SK-N-SH (cell line): ENCODE measurements around the gene PIH1D1. TPM values are rescaled to one million over a fixed set of nuclear protein-coding genes. Genes with fewer than 3 reads are reported as not detected.

Source experiments
- CTCF ChIA-PET: fragments of 300-600, 350-600 bp; formaldehyde crosslinking; extraction: SDS; loops from one replicate; lab custom pipeline; 2021; lab: Yijun Ruan, JAX
- POLR2A ChIA-PET: fragments of 350-600 bp; sonication (Branson Sonifier 250); formaldehyde crosslinking; extraction: SDS; loops from one replicate; lab custom pipeline; 2020; ENCODE audit warnings: antibody characterized with exemption, inconsistent platforms; lab: Yijun Ruan, JAX
- DNase-seq: peaks from one replicate; pipeline ENCODE4 v3.0.0; 2012
- H2AFZ ChIP-seq: fragments of 200-600 bp; sonication (generic); 2 replicates; pipeline ENCODE4 v1.8.1; 2016; ENCODE audit warnings: antibody characterized with exemption, mild to moderate bottlenecking, low read depth
- H3F3A ChIP-seq: fragments of 200-600 bp; sonication (generic); replicated peaks from 2 replicates; pipeline ENCODE3; 2016; ENCODE audit warnings: antibody characterized with exemption, mild to moderate bottlenecking; ENCODE audit not compliant: insufficient read depth
- H3K27ac ChIP-seq, 2 experiments: fragments of 200-500 bp in 1 of 2; fragments of 200-600 bp in 1 of 2; sonication (Bioruptor generic) in 1 of 2; sonication (generic), shearing (Covaris generic) in 1 of 2; 2 replicates each; pipeline versions ENCODE4 v1.5.1 to v1.6.1; 2014 to 2016; ENCODE audit warnings: low read depth in 2 of 2, inconsistent platforms in 1 of 2, low read length in 1 of 2, mild to moderate bottlenecking in 1 of 2, mixed read lengths in 1 of 2
- H3K27me3 ChIP-seq: fragments of 200-600 bp; sonication (generic), shearing (Covaris generic); 2 replicates; pipeline ENCODE4 v1.6.1; 2016; ENCODE audit warnings: mixed run types; ENCODE audit not compliant: insufficient read depth
- H3K36me3 ChIP-seq, 2 experiments: fragments of 200-500 bp in 1 of 2; fragments of 200-600 bp in 1 of 2; sonication (Bioruptor generic) in 1 of 2; sonication (generic) in 1 of 2; replicated peaks in 1 of 2; 2 replicates each; pipeline versions ENCODE3 to v1.5.1; 2014 to 2016; ENCODE audit warnings: low read length in 1 of 2, mild to moderate bottlenecking in 1 of 2; ENCODE audit not compliant: insufficient read depth in 2 of 2, control insufficient read depth in 1 of 2
- H3K4me1 ChIP-seq, 2 experiments: fragments of 200-500 bp in 1 of 2; fragments of 200-600 bp in 1 of 2; sonication (Bioruptor generic) in 1 of 2; sonication (generic), shearing (Covaris generic) in 1 of 2; 2 replicates each; pipeline versions ENCODE4 v1.5.1 to v1.6.1; 2014 to 2016; ENCODE audit warnings: low read depth in 1 of 2, low read length in 1 of 2, mixed run types in 1 of 2; ENCODE audit not compliant: insufficient read depth in 2 of 2, control insufficient read depth in 1 of 2
- H3K4me2 ChIP-seq: fragments of 200-600 bp; sonication (generic), shearing (Covaris generic); 2 replicates; pipeline ENCODE4 v1.6.1; 2017; ENCODE audit warnings: mixed run types
- H3K4me3 ChIP-seq, 2 experiments: fragments of 200-500 bp in 1 of 2; fragments of 200-600 bp in 1 of 2; sonication (Bioruptor generic) in 1 of 2; sonication (generic), shearing (Covaris generic) in 1 of 2; 2 replicates each; pipeline versions ENCODE4 v1.5.1 to v1.8.1; 2014 to 2016; ENCODE audit warnings: low read depth in 2 of 2, inconsistent platforms in 1 of 2, low read length in 1 of 2, mild to moderate bottlenecking in 1 of 2, mixed read lengths in 1 of 2, moderate library complexity in 1 of 2
- H3K79me2 ChIP-seq: fragments of 200-600 bp; sonication (generic); 2 replicates; pipeline ENCODE4 v1.8.1; 2017; ENCODE audit warnings: mild to moderate bottlenecking; ENCODE audit not compliant: insufficient read depth
- H3K9ac ChIP-seq: fragments of 200-600 bp; sonication (generic); 2 replicates; pipeline ENCODE4 v1.6.1; 2017; ENCODE audit warnings: mixed run types
- H3K9me2 ChIP-seq: fragments of 200-600 bp; sonication (generic); 2 replicates; pipeline ENCODE4 v1.6.1; 2017; ENCODE audit warnings: mixed run types
- H3K9me3 ChIP-seq: fragments of 200-600 bp; sonication (generic); 2 replicates; pipeline ENCODE4 v1.6.1; 2017; ENCODE audit warnings: mixed run types, mild to moderate bottlenecking, moderate library complexity
- H4K20me1 ChIP-seq: fragments of 200-600 bp; sonication (generic); 2 replicates; pipeline ENCODE4 v1.6.1; 2017; ENCODE audit warnings: mild to moderate bottlenecking, mixed run types; ENCODE audit not compliant: insufficient read depth
- CTCF ChIP-seq: fragments of 200-600 bp; sonication (generic); IDR thresholded peaks from 2 replicates; pipeline ENCODE4 v1.6.1; 2017; ENCODE audit warnings: antibody characterized with exemption, mild to moderate bottlenecking, moderate library complexity
- EZH2phosphoT487 ChIP-seq: fragments of 200-600 bp; sonication (generic); IDR thresholded peaks from 2 replicates; pipeline ENCODE4 v1.6.1; 2017; ENCODE audit warnings: low read depth, mixed run types, mild to moderate bottlenecking, antibody characterized with exemption, moderate library complexity, borderline replicate concordance
- FOSL2 ChIP-seq: IDR thresholded peaks from 2 replicates; pipeline ENCODE4 v1.4.0; 2012; ENCODE audit warnings: low read depth, mild to moderate bottlenecking, moderate library complexity, borderline replicate concordance
- FOXJ3 ChIP-seq: sonication (generic); formaldehyde crosslinking; IDR thresholded peaks from 2 replicates; pipeline ENCODE4 v1.5.1; 2020; ENCODE audit warnings: mild to moderate bottlenecking, missing genetic modification reagents
- GABPA ChIP-seq: IDR thresholded peaks from 2 replicates; pipeline ENCODE4 v1.4.0; 2012; ENCODE audit warnings: low read depth, mild to moderate bottlenecking
- MEF2A ChIP-seq: IDR thresholded peaks from 2 replicates; pipeline ENCODE4 v1.4.0; 2012; ENCODE audit warnings: low read depth, borderline replicate concordance
- NFIC ChIP-seq: IDR thresholded peaks from 2 replicates; pipeline ENCODE4 v1.4.0; 2012; ENCODE audit warnings: borderline replicate concordance
- PBX3 ChIP-seq: IDR thresholded peaks from 2 replicates; pipeline ENCODE4; 2012
- POLR2AphosphoS5 ChIP-seq: IDR thresholded peaks from 2 replicates; pipeline ENCODE4 v1.6.1; 2012; ENCODE audit warnings: low read depth, low read length
- RCOR1 ChIP-seq: fragments of 150-350 bp; IDR thresholded peaks from 2 replicates; pipeline ENCODE4 v1.6.1; 2017; ENCODE audit warnings: antibody characterized with exemption, low read length
- REST ChIP-seq: IDR thresholded peaks from 2 replicates; pipeline ENCODE4 v1.6.1; 2012; ENCODE audit warnings: mild to moderate bottlenecking, low read depth, low read length, moderate library complexity
- SIN3A ChIP-seq: IDR thresholded peaks from 2 replicates; pipeline ENCODE4 v1.6.1; 2012; ENCODE audit warnings: low read depth, mild to moderate bottlenecking, low read length, moderate library complexity, borderline replicate concordance
- SMC3 ChIP-seq: IDR thresholded peaks from 2 replicates; pipeline ENCODE4 v1.6.1; 2012; ENCODE audit warnings: low read depth, low read length, improper control_type of control experiment
- TAF1 ChIP-seq: IDR thresholded peaks from 2 replicates; pipeline ENCODE4 v1.6.1; 2012; ENCODE audit warnings: low read depth, mild to moderate bottlenecking, low read length, moderate library complexity, borderline replicate concordance
- USF1 ChIP-seq: IDR thresholded peaks from 2 replicates; pipeline ENCODE4 v1.4.0; 2012; ENCODE audit warnings: low read depth, borderline replicate concordance
- USF2 ChIP-seq: fragments of 150-350 bp; IDR thresholded peaks from 2 replicates; pipeline ENCODE4 v1.6.1; 2017; ENCODE audit warnings: antibody characterized with exemption, low read length, low read depth, borderline replicate concordance
- YY1 ChIP-seq: IDR thresholded peaks from 2 replicates; pipeline ENCODE4 v1.4.0; 2012; ENCODE audit warnings: low read depth, mild to moderate bottlenecking
- ZBTB33 ChIP-seq: IDR thresholded peaks from 2 replicates; pipeline ENCODE4 v1.4.0; 2012; ENCODE audit warnings: low read depth, borderline replicate concordance
- WGBS: methylation state at CpG from one replicate; pipeline ENCODE4 v1.1.6; 2017; ENCODE audit warnings: low lambda C conversion rate; 5-methylcytosine and 5-hydroxymethylcytosine counted together
- polyA plus RNA-seq, 3 experiments: library from polyadenylated mRNA; depleted of rRNA; stranded (reverse); fragments of >200 nt; gene quantifications; 2 replicates each; pipeline ENCODE4 v1.2.3, GENCODE V29; 2012

Gene PIH1D1
- polyA plus RNA-seq, 1 of the 3 experiments (the other 2 are of a cell fraction): 157 TPM

GRCh38 chr19:49417088-49417487, 34.5 kb downstream of the PIH1D1 start:
- CTCF ChIA-PET: interaction anchor here (1.6 to 17.5 kb wide), 2 partner anchors 25 to 26 kb away, joined by 5 to 108 read pairs; no protein-coding TSS in a partner anchor

More at GRCh38 chr19:49417088-49417487, 34.5 kb downstream of the PIH1D1 start:
- no peak for TF ChIP-seq PBX3
- no peak for TF ChIP-seq GABPA
- no peak for TF ChIP-seq REST
- TF ChIP-seq POLR2AphosphoS5: no peak
- no peak for TF ChIP-seq FOXJ3 (CRISPR knock-in tag)
- no peak for TF ChIP-seq SIN3A
- TF ChIP-seq MEF2A: no peak
- TF ChIP-seq NFIC: no peak
- TF ChIP-seq YY1: no peak
- no peak for TF ChIP-seq FOSL2
- TF ChIP-seq CTCF: no peak
- TF ChIP-seq USF1: no peak
- no peak for TF ChIP-seq USF2
- TF ChIP-seq TAF1: no peak
- TF ChIP-seq RCOR1: no peak
- TF ChIP-seq ZBTB33: no peak
- no peak for TF ChIP-seq SMC3
- no peak for TF ChIP-seq EZH2phosphoT487
- peaks cover 0 to 15% of the 10 kb centered on the region in 2 experiments; a peak in 2 of 4 replicates for H3K4me1 ChIP-seq
- H3K27ac ChIP-seq: no peak overlapping the region
- no peak overlapping the region for H2AFZ ChIP-seq
- H3K4me2 ChIP-seq: no peak overlapping the region
- no peak overlapping the region for H3K9ac ChIP-seq
- no peaks in the 10 kb centered on the region for H4K20me1 ChIP-seq
- H3K36me3 ChIP-seq: no peaks in the 10 kb centered on the region
- peaks cover 57% of the 10 kb centered on the region for H3K27me3 ChIP-seq
- 83% methylated on average over 4 of the region's 7 CpGs for WGBS
- POLR2A ChIA-PET: no interaction called here
- no peak overlapping the region for H3K4me3 ChIP-seq
- no peaks in the 10 kb centered on the region for H3K9me3 ChIP-seq
- no peaks in the 10 kb centered on the region for H3K9me2 ChIP-seq
- H3F3A ChIP-seq: peaks cover 7% of the 10 kb centered on the region
- H3K79me2 ChIP-seq: no peaks in the 10 kb centered on the region
- no peak for DNase-seq
